Measurements from ENCODE around the gene PRKCA.

PRKCA gene

DNA sequence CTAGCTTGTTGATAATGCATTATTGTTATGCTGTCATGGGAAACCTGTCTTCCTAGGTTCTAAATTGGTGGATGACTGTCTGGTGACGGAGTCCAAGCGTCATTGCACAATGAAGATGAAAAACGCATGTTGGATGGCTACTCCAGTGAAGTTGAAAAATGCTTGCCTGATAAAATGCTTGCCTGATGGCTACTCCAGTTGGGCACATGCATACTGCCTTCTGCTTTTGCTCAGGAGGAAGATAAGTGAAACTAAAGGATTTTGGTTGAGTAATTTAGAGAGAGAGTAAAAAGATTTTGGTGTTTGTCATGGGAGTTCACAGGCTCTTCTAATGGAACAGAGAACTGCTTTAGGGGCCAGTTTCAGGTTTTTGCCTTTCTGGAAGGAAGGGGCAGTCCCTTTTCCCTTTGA is 118.6 kb downstream of the PRKCA start:
- no peaks in the 10 kb centered on the region for H3K27me3 ChIP-seq
- no peak for DNase-seq
- no peaks in the 10 kb centered on the region for H3K9me3 ChIP-seq
- H3K36me3 ChIP-seq = no peaks in the 10 kb centered on the region
- intact Hi-C loops (cut with DNase I; ENCODE audit: low total_unique reads) = no loop called here
- TF ChIP-seq CTCF (IDR thresholded peaks at IDR 0.05) = no peak
- no peak overlapping the region for H3K27ac ChIP-seq
- no peak overlapping the region for H3K4me3 ChIP-seq
- no peaks in the 10 kb centered on the region for H3K4me1 ChIP-seq

DNA sequence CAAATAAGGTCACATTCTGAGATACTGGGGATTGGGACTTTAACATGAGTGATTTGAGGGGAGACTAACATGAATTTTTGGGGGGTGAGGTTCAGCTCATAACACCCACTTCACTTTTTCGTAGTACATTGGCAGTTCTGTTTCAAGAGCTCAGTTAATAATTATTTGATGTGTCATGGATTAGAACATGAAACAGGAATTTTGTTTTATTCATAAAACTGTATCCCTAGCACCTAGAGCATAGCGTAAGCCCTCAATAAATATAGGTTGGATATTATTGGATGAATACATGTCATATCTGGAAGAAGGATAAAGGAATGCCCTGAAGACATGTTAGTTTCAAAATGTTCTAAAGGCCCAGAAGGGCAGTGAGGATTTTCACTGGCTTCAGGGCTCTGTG is 119.8 kb downstream of the PRKCA start:
- Histone ChIP-seq H3K4me3 (no peak overlapping the region), H3K27ac (no peak overlapping the region), H3K27me3 (no peaks in the 10 kb centered on the region), H3K9me3 (no peaks in the 10 kb centered on the region), H3K4me1 (no peaks in the 10 kb centered on the region), H3K36me3 (no peaks in the 10 kb centered on the region)
- TF ChIP-seq CTCF (IDR thresholded peaks at IDR 0.05) = no peak
- intact Hi-C loops (cut with DNase I; ENCODE audit: low total_unique reads) = no loop called here
- DNase-seq = no peak

GRCh38 chr17:66423056-66423955 is 120.9 kb downstream of the PRKCA start:
- Histone ChIP-seq H3K4me3 (no peak overlapping the region), H3K9me3 (no peaks in the 10 kb centered on the region), H3K27me3 (no peaks in the 10 kb centered on the region), H3K36me3 (no peaks in the 10 kb centered on the region), H3K4me1 (no peaks in the 10 kb centered on the region), H3K27ac (no peak overlapping the region)
- TF ChIP-seq CTCF (IDR thresholded peaks at IDR 0.05) = no peak
- intact Hi-C loops (cut with DNase I; ENCODE audit: low total_unique reads) = no loop called here
- DNase-seq = no peak

- no peak for TF ChIP-seq CTCF (IDR thresholded peaks at IDR 0.05)
- DNase-seq = no peak
- intact Hi-C loops (cut with DNase I; ENCODE audit: low total_unique reads) = no loop called here
- Histone ChIP-seq H3K9me3 (no peaks in the 10 kb centered on the region), H3K4me3 (no peak overlapping the region), H3K27ac (no peak overlapping the region), H3K4me1 (peaks cover 0 to 2% (median 0%) of the 10 kb centered on the region in 4 donors), H3K36me3 (no peaks in the 10 kb centered on the region), H3K27me3 (no peaks in the 10 kb centered on the region)
These were observed 123.5 kb downstream of the PRKCA start for GRCh38 chr17:66425756-66426396.

DNA sequence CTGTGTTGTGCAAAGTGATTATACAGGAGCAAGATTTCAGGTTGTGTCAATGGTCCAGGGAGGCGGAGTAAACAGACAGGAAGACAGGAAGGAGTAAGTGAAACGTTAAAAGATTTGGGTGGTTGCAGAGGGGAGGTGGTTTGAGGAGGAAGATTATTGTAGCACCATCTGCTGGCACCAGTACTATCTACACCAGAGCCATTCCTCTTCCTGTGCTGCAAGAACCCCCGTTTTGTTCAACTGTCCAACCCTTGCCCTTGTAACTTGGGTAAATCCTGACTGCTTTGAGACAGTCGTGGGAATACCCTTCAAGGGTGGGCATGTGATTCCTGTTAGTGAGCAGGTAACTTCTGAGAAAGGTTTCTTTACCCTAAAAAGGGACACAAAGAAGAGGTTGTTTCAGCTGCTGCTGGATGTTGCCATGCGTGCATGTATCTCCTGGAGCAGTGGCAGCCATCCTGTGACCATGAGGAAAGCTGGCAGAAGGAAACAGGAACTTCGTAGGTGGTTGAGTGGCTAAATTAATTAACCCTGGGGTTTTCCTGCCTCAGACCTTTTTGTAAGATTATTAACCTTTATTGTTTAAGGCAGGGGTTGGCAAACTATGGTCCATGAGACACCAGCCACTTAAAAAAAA is 124.1 kb downstream of the PRKCA start:
- H3K27ac ChIP-seq = no peak overlapping the region
- no peaks in the 10 kb centered on the region for H3K27me3 ChIP-seq
- H3K36me3 ChIP-seq = no peaks in the 10 kb centered on the region
- no peak for TF ChIP-seq CTCF (IDR thresholded peaks at IDR 0.05)
- intact Hi-C loops (cut with DNase I; ENCODE audit: low total_unique reads) = no loop called here
- H3K9me3 ChIP-seq = no peaks in the 10 kb centered on the region
- no peak overlapping the region for H3K4me3 ChIP-seq
- DNase-seq = no peak
- H3K4me1 ChIP-seq = peaks cover 0 to 8% (median 3%) of the 10 kb centered on the region in 4 donors

All from tibial artery (tissue), 4 donors.